Measurements from ENCODE around the gene SAMD3. TPM values are rescaled to one million over a fixed set of nuclear protein-coding genes. Genes with fewer than 3 reads are reported as not detected.
"Not testable (repeated sequence)": the region's sequence is repeated elsewhere in the genome, so short reads cannot be mapped to it uniquely, and the experiment has no call there.

The SAMD3 gene
- total and polyA plus RNA-seq, 2 experiments from 2014 or later: 0.32 to 0.73 TPM

GRCh38 chr6:130127195-130127594 is 95.6 kb downstream of the SAMD3 start:
- H3K27me3 ChIP-seq (replicated peaks; ENCODE audit: insufficient read depth): no peaks in the 10 kb centered on the region
- H3K9me3 ChIP-seq (ENCODE audit: low read depth): no peaks in the 10 kb centered on the region
- H3K36me3 ChIP-seq (ENCODE audit: low read depth): no peaks in the 10 kb centered on the region
- no peak overlapping the region for H3K27ac ChIP-seq
- H4K20me1 ChIP-seq (ENCODE audit: insufficient read depth): no peaks in the 10 kb centered on the region
- in situ Hi-C loops (cut with MboI): no loop called here
- no peaks in the 10 kb centered on the region; the same call in 1 of the 2 replicates for H3K9me2 ChIP-seq (ENCODE audit: insufficient read depth)
- H3K4me3 ChIP-seq: no peak overlapping the region
- H2AFZ ChIP-seq: no peak overlapping the region
- DNase-seq: no peak
- H3K4me2 ChIP-seq (ENCODE audit: unreplicated experiment): no peak overlapping the region
- H3K9ac ChIP-seq: no peak overlapping the region
- WGBS, 2 experiments (ENCODE audit: low coverage in 1 of 2, low lambda C conversion rate in 2 of 2, missing lambda C conversion rate in 2 of 2): 63 to 73% methylated on average over 2 of the region's 2 CpGs
- H3F3A ChIP-seq (ENCODE audit: insufficient read depth): no peaks in the 10 kb centered on the region
- TF ChIP-seq EZH2phosphoT487 (IDR thresholded peaks at IDR 0.05; ENCODE audit: insufficient read depth, low read depth) (no peak), EZH2 (IDR thresholded peaks at IDR 0.05; ENCODE audit: insufficient read depth, poor library complexity, severe bottlenecking) (no peak)
- no peaks in the 10 kb centered on the region for H3K4me1 ChIP-seq (ENCODE audit: insufficient read depth)
- H3K79me2 ChIP-seq (ENCODE audit: insufficient read depth): no peaks in the 10 kb centered on the region

DNA sequence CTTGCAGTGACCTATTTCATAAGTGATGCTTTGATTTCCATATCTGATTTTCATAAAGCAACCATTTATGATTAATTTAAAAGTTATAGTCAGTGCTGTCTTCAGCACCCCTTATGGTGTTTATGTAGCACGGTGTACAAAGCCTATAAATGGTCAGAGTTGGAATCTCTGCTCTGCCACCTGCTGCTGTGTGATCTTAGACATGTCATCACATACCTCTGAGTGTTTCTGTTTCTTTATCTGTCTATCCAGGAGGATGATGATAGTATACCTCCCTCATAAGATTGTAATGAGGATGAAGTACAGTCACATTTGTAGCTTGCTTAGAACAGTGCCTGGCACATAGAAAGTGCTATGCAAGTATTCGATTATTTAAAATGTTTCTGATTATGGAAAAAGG is 100.5 kb downstream of the SAMD3 start:
- Histone ChIP-seq H3K9me3 (ENCODE audit: low read depth) (no peaks in the 10 kb centered on the region), H2AFZ (no peak overlapping the region), H3K4me3 (no peak overlapping the region), H3K27me3 (replicated peaks; ENCODE audit: insufficient read depth) (no peaks in the 10 kb centered on the region), H3K9ac (no peak overlapping the region), H3K79me2 (ENCODE audit: insufficient read depth) (no peaks in the 10 kb centered on the region), H3K4me2 (ENCODE audit: unreplicated experiment) (no peak overlapping the region), H3K36me3 (ENCODE audit: low read depth) (no peaks in the 10 kb centered on the region), H3K9me2 (ENCODE audit: insufficient read depth) (no peaks in the 10 kb centered on the region), H3K27ac (no peak overlapping the region), H3F3A (ENCODE audit: insufficient read depth) (no peaks in the 10 kb centered on the region), H3K4me1 (ENCODE audit: insufficient read depth) (no peaks in the 10 kb centered on the region), H4K20me1 (ENCODE audit: insufficient read depth) (no peaks in the 10 kb centered on the region)
- 96 to 100% methylated on average over 2 of the region's 2 CpGs for WGBS, 2 experiments (ENCODE audit: low coverage in 1 of 2, low lambda C conversion rate in 2 of 2, missing lambda C conversion rate in 2 of 2)
- TF ChIP-seq EZH2phosphoT487 (IDR thresholded peaks at IDR 0.05; ENCODE audit: insufficient read depth, low read depth) (no peak), EZH2 (IDR thresholded peaks at IDR 0.05; ENCODE audit: insufficient read depth, poor library complexity, severe bottlenecking) (no peak)
- no peak for DNase-seq
- in situ Hi-C loops (cut with MboI): no loop called here

DNA sequence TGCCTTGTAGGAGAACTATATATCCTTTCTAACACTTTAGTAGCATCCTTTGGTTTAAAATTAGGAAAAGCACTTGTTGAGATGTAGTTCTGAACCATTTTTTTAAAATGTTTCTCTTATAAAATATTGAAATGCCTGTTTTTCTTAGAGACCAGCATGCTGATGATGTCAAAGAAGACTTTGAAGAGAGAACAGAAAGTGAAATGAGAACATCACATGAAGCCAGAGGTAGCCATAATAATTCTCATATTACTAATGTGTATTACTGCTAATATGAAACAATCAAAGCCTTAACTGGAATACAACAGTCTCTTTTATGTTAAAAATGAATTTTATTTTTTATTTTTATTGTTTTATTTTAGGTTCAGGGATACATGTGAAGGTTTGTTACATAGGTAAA is 102.0 kb downstream of the SAMD3 start:
- Histone ChIP-seq H3K4me3 (no peak overlapping the region), H3K36me3 (ENCODE audit: low read depth) (no peaks in the 10 kb centered on the region), H3K9me2 (ENCODE audit: insufficient read depth) (no peaks in the 10 kb centered on the region), H3K9me3 (ENCODE audit: low read depth) (no peaks in the 10 kb centered on the region), H3K27ac (no peak overlapping the region), H3F3A (ENCODE audit: insufficient read depth) (no peaks in the 10 kb centered on the region), H3K4me1 (ENCODE audit: insufficient read depth) (no peaks in the 10 kb centered on the region), H3K27me3 (replicated peaks; ENCODE audit: insufficient read depth) (no peaks in the 10 kb centered on the region), H2AFZ (no peak overlapping the region), H4K20me1 (ENCODE audit: insufficient read depth) (no peaks in the 10 kb centered on the region), H3K9ac (no peak overlapping the region), H3K4me2 (ENCODE audit: unreplicated experiment) (no peak overlapping the region), H3K79me2 (ENCODE audit: insufficient read depth) (no peaks in the 10 kb centered on the region)
- in situ Hi-C loops (cut with MboI): no loop called here
- DNase-seq: no peak
- TF ChIP-seq EZH2 (IDR thresholded peaks at IDR 0.05; ENCODE audit: insufficient read depth, poor library complexity, severe bottlenecking): no peak
- no peak for TF ChIP-seq EZH2phosphoT487 (IDR thresholded peaks at IDR 0.05; ENCODE audit: insufficient read depth, low read depth)

- H3K4me3 ChIP-seq: no peak overlapping the region
- WGBS, 2 experiments (ENCODE audit: low coverage in 1 of 2, low lambda C conversion rate in 2 of 2, missing lambda C conversion rate in 2 of 2): 89 to 93% methylated on average over 1 of the region's 1 CpG
- TF ChIP-seq EZH2 (IDR thresholded peaks at IDR 0.05; ENCODE audit: insufficient read depth, poor library complexity, severe bottlenecking) (no peak), EZH2phosphoT487 (IDR thresholded peaks at IDR 0.05; ENCODE audit: insufficient read depth, low read depth) (no peak)
- no peaks in the 10 kb centered on the region for H3F3A ChIP-seq (ENCODE audit: insufficient read depth)
- H3K36me3 ChIP-seq (ENCODE audit: low read depth): no peaks in the 10 kb centered on the region
- H4K20me1 ChIP-seq (ENCODE audit: insufficient read depth): no peaks in the 10 kb centered on the region
- H3K4me1 ChIP-seq (ENCODE audit: insufficient read depth): no peaks in the 10 kb centered on the region
- H3K27ac ChIP-seq: no peak overlapping the region
- no peak for DNase-seq
- in situ Hi-C loops (cut with MboI): no loop called here
- H3K9me3 ChIP-seq (ENCODE audit: low read depth): no peaks in the 10 kb centered on the region
- no peaks in the 10 kb centered on the region for H3K9me2 ChIP-seq (ENCODE audit: insufficient read depth)
- H3K79me2 ChIP-seq (ENCODE audit: insufficient read depth): no peaks in the 10 kb centered on the region
- H3K9ac ChIP-seq: no peak overlapping the region
- H2AFZ ChIP-seq: no peak overlapping the region
- H3K27me3 ChIP-seq (replicated peaks; ENCODE audit: insufficient read depth): no peaks in the 10 kb centered on the region
- no peak overlapping the region for H3K4me2 ChIP-seq (ENCODE audit: unreplicated experiment)
Measured at GRCh38 chr6:130119211-130119610, 103.5 kb downstream of the SAMD3 start.

GRCh38 chr6:130118236-130118635 is 104.5 kb downstream of the SAMD3 start:
- H3K27me3 ChIP-seq (replicated peaks; ENCODE audit: insufficient read depth): no peaks in the 10 kb centered on the region
- no peak overlapping the region for H3K27ac ChIP-seq
- H3K4me3 ChIP-seq: no peak overlapping the region
- H3K4me2 ChIP-seq (ENCODE audit: unreplicated experiment): no peak overlapping the region
- H3F3A ChIP-seq (ENCODE audit: insufficient read depth): no peaks in the 10 kb centered on the region
- TF ChIP-seq EZH2phosphoT487 (IDR thresholded peaks at IDR 0.05; ENCODE audit: insufficient read depth, low read depth) (no peak), EZH2 (IDR thresholded peaks at IDR 0.05; ENCODE audit: insufficient read depth, poor library complexity, severe bottlenecking) (no peak)
- DNase-seq: no peak
- no peaks in the 10 kb centered on the region for H3K79me2 ChIP-seq (ENCODE audit: insufficient read depth)
- H3K9me3 ChIP-seq (ENCODE audit: low read depth): no peaks in the 10 kb centered on the region
- H3K36me3 ChIP-seq (ENCODE audit: low read depth): no peaks in the 10 kb centered on the region
- no peak overlapping the region for H2AFZ ChIP-seq
- WGBS, 2 experiments (ENCODE audit: low coverage in 1 of 2, low lambda C conversion rate in 2 of 2, missing lambda C conversion rate in 2 of 2): 42 to 43% methylated on average over 6 of the region's 6 CpGs
- no peaks in the 10 kb centered on the region for H3K9me2 ChIP-seq (ENCODE audit: insufficient read depth)
- no peaks in the 10 kb centered on the region for H4K20me1 ChIP-seq (ENCODE audit: insufficient read depth)
- H3K4me1 ChIP-seq (ENCODE audit: insufficient read depth): no peaks in the 10 kb centered on the region
- in situ Hi-C loops (cut with MboI): no loop called here
- no peak overlapping the region for H3K9ac ChIP-seq

DNA sequence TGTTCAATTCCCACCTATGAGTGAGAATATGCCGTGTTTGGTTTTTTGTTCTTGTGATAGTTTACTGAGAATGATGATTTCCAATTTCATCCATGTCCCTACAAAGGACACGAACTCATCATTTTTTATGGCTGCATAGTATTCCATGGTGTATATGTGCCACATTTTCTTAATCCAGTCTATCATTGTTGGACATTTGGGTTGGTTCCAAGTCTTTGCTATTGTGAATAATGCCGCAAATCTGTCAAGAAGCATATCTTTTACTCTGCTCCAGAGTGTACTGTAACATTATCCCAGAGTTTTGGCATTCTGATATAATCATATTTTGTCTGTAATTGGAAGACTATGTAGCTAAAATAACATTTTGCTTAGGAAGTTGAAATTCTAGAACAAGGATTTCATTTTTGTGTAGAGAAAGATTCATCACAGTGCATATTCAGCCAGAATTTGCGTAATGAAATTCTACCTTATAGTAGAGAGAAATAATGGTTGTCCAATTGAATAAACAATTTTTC is 105.5 kb downstream of the SAMD3 start:
- H3K4me3 ChIP-seq; H2AFZ ChIP-seq; H3K27me3 ChIP-seq (replicated peaks; ENCODE audit: insufficient read depth); H3K4me2 ChIP-seq (ENCODE audit: unreplicated experiment); DNase-seq; in situ Hi-C loops (cut with MboI); H3K4me1 ChIP-seq (ENCODE audit: insufficient read depth); H4K20me1 ChIP-seq (ENCODE audit: insufficient read depth); H3K27ac ChIP-seq; H3K9me3 ChIP-seq (ENCODE audit: low read depth); H3K9me2 ChIP-seq (ENCODE audit: insufficient read depth); H3K36me3 ChIP-seq (ENCODE audit: low read depth); H3F3A ChIP-seq (ENCODE audit: insufficient read depth); H3K9ac ChIP-seq; H3K79me2 ChIP-seq (ENCODE audit: insufficient read depth): not testable (repeated sequence)
- WGBS, 2 experiments (ENCODE audit: low coverage in 1 of 2, low lambda C conversion rate in 2 of 2, missing lambda C conversion rate in 2 of 2): 93 to 100% methylated on average over 2 of the region's 4 CpGs

Measured in GM23248 (cell line).